Raji (cell line): Measurements from ENCODE around the gene IL34.

ENCODE experiments used
- POLR2A ChIP-seq: IDR thresholded peaks from 2 replicates; pipeline ENCODE4 v1.6.1; 2011; ENCODE audit warnings: low read depth, low read length, control low read depth; ENCODE audit not compliant: insufficient read depth

Gene IL34

GRCh38 chr16:70649300-70649699 is 2.9 kb downstream of the IL34 start:
- TF ChIP-seq POLR2A: no peak

DNA sequence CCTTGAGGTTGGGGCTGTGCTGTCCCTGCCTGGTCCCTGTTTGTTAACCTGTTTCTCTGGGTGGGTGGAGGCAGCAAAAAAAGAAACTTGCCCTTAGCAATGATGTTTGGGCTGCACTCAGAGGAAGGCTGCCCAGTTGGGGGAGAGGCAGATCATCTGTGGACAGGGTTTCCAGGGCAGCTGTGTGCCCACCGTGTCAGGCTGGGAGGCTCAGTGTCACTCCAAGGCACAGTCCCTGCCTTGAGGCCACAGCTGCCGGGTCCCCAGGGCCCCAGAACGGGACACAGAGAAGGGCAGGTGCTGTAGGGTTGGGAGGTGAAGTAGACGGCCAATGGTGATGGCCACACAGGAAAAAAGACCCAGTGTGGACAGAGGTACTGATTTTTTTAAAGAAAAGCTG is 3.9 kb downstream of the IL34 start:
- TF ChIP-seq POLR2A: no peak

DNA sequence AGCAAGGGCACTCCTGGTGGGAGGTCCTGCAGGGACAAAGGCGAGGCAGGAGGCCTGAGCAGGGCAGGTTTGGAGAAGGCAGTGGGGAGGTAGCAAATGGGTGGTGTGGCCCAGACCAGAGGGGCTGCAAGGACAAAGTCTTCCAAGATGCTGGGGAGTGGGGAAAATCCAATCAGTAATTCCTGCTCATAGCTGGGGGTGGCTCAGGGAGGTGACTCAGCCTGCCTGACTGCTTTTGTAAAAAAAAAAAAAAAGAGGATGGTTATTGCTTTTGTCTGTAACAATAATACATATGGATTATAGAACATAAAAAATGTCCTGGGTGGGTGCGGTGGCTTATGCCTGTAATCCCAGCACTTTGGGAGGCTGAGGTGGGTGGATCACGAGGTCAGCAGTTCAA is 5.2 kb downstream of the IL34 start:
- no peak for TF ChIP-seq POLR2A

GRCh38 chr16:70652322-70652721 is 6.0 kb downstream of the IL34 start:
- TF ChIP-seq POLR2A: no peak

DNA sequence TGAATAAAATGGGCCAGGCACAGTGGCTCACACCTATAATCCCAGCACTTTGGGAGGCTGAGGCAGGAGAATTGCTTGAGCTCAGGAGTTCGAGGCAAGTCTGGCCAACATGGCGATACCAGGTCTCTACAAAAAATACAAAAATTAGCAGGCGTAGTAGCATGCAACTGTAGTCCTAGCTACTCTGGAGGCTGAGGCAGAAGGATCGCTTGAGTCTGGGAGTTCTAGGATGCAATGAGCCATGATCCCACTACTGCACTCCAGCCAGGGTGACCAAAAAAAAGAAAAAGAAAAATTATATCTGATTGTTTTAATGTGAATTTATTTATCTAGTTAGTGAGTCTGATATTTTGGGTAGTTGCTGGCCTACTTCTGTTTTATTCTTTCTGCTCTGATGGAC is 7.0 kb downstream of the IL34 start:
- no peak for TF ChIP-seq POLR2A

GRCh38 chr16:70653809-70654771 is 7.7 kb downstream of the IL34 start:
- TF ChIP-seq POLR2A: no peak

- no peak for TF ChIP-seq POLR2A
Observed at GRCh38 chr16:70656065-70656711, 9.8 kb downstream of the IL34 start.

DNA sequence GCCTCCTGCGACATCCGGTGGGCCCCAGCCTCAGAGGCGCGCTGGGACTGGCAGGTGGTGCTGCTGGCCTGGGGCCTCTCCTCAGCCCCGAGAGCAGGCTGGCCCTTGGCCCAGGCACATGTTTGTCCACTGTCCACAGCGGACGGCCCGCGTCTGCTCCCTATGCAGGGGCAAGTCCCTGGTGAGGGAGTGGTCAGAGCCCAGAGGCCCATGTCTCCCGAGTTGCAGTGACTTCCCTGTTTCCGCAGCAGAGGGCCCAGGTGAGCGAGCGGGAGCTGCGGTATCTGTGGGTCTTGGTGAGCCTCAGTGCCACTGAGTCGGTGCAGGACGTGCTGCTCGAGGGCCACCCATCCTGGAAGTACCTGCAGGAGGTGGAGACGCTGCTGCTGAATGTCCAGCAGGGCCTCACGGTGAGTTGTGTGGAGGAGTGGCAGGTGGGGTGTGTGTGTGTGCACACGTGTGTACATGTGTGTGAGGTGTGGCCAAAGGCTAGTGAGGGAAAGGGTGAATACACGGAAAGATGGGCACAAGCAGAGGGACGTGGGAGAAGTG is 10.4 kb downstream of the IL34 start:
- TF ChIP-seq POLR2A: no peak

- TF ChIP-seq POLR2A: no peak
Observed at GRCh38 chr16:70657956-70658355, 11.6 kb downstream of the IL34 start.

- TF ChIP-seq POLR2A: no peak
Observed at GRCh38 chr16:70658921-70659320, 12.6 kb downstream of the IL34 start.

- no peak for TF ChIP-seq POLR2A
Observed at GRCh38 chr16:70659546-70659945, 13.2 kb downstream of the IL34 start.

DNA sequence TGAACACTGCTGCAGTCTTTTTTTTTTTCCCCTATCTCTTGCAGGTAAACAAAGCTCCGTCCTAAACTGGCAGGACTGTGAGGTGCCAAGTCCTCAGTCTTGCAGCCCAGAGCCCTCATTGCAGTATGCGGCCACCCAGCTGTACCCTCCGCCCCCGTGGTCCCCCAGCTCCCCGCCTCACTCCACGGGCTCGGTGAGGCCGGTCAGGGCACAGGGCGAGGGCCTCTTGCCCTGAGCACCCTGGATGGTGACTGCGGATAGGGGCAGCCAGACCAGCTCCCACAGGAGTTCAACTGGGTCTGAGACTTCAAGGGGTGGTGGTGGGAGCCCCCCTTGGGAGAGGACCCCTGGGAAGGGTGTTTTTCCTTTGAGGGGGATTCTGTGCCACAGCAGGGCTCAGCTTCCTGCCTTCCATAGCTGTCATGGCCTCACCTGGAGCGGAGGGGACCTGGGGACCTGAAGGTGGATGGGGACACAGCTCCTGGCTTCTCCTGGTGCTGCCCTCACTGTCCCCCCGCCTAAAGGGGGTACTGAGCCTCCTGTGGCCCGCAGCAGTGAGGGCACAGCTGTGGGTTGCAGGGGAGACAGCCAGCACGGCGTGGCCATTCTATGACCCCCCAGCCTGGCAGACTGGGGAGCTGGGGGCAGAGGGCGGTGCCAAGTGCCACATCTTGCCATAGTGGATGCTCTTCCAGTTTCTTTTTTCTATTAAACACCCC is 13.8 kb downstream of the IL34 start:
- no peak for TF ChIP-seq POLR2A

GRCh38 chr16:70660672-70661350 is 14.5 kb downstream of the IL34 start:
- TF ChIP-seq POLR2A: no peak

- TF ChIP-seq POLR2A: no peak
Observed at GRCh38 chr16:70661534-70661917, 15.2 kb downstream of the IL34 start.
